GM21526 (cell line): ENCODE data around the gene TCEANC2.

ENCODE experiments used
- ATAC-seq: cut with Tn5 transposase; IDR thresholded peaks from one replicate; pipeline ENCODE4 v1.9.1; 2021; ENCODE audit warnings: moderate library complexity; ENCODE audit not compliant: unreplicated experiment, low FRiP score

The TCEANC2 gene

GRCh38 chr1:54129858-54130257, 76.5 kb downstream of the TCEANC2 start:
- ATAC-seq: no peak

DNA sequence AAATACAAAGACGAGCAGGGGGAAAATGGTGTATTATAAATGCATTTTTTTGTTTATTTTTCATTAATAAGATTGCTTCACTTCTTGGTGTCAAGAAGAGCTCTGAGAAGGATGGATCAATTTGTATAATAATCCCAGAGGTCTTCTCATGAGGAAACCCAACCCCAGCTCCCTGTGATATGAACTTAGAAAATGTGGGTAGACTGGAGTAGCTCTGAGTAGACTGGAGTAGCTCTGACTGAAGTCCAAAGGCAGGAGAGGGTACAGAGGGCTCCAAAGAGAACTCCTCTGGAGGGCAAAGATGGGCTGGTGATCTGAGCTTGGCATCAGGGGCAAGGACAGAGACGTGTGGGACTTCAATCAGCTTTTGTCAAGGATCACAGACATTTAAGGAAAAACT, 78.0 kb downstream of the TCEANC2 start:
- no peak for ATAC-seq

DNA sequence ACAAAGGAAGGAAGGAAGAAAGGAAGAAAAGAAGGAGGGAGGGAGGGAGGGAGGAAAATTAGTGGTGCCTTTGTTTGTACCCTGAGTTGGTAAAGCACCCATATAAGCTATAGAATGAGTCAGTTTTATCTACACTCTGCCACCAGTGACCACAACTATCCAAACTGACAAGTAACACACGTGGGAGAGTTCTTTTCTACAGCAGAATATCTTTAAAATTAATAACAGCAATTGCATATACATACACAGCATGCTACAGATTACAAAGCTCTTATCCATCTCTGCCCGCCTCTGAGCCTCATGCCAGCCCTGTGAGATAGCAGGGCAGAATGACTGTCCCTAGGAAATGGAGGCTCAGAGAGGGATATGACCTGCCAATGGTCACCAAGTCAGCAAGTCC, 79.1 kb downstream of the TCEANC2 start:
- no peak for ATAC-seq

GRCh38 chr1:54134295-54134694, 80.9 kb downstream of the TCEANC2 start:
- ATAC-seq: no peak

DNA sequence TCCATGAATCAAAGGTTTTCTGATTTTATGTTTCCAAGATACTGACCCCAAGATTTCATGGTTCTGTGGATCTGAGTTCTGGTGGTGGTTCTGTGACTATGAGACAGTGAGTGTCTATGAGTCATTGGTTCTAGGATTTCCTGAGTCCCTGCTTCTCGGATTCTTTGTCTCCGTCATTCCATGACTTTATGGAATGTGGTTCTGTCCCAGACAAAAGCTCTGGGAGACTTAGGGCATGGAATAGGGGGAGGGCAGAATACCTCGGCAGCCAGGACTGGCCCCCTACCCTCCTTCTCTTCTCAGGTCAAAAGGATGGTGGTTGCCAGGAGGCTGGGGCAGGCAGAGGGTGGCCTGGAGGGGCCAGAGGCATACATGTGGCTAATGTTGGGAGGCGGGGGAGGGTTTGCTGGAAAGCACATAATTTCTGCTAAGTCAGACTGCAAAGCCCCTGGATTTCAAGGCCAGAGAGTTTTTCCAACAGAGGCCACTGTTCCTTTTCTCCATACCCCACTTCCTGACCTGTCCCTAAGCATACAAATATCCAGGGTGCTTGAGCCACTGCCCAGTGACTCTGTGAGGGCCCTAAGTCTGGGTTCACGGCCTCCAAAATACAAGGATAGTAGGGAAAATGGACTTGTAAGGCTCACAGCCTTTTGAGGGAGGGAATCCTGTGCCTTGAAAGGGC, 82.2 kb downstream of the TCEANC2 start:
- ATAC-seq: no peak

DNA sequence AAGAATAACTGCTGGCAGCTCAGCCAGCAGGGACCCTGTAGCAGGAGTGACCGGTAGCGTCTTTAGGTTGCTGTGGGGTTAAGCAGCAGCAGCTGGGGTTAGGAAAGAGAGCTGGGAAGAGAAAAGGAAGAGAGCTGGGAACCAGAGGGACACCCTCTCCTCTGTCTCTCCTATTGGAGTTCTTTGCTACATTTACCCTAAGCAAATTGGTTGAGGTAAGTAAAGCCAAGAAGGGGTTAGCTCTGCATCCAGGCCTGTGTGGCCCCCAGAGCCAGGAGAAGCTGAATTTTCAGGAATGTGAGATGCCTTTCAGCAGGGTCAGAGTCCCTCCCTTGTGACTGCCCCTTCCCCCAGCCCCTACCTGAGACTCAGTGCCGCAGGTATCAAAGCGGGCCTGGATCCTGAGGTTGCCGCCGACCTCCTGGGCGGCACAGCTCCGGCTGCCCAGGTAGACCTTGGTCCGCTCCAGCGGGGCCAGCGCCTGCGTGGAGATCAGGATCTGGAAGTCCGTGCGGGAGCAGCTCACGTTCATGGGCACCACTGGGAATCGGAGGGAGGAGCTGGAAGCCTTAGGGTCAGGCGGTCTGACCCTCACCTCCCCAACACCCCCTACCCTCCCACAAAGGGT, 83.0 kb downstream of the TCEANC2 start:
- ATAC-seq: no peak

DNA sequence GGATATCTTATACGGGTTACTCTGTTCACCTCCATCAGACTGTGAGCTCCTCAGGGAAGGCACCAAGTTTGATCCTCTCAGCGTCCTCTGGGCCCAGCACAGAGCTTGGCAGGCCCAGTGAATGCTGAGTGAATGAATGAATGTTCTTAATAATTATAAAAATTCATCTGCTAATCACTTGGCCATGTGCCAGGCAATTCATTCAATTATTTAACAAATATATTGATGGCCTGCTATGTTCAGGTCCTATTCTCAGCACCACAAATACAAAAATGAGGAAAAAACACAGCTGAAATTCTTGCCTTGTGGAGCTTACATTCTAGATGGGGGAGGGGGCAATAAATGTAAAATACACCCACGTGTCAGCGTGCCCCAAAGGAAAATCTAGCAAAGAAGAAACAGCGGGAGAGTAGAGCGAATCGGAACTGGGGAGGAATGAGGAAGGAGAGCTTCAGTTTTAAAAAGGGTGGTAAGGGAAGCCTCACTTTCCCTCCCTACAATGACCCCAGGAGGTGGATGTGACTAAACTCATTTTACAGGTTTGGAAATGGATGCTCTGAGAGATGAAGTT, 83.6 kb downstream of the TCEANC2 start:
- ATAC-seq: no peak

- no peak for ATAC-seq
Measured at GRCh38 chr1:54137534-54138061, 84.2 kb downstream of the TCEANC2 start.

- ATAC-seq: no peak
Measured at GRCh38 chr1:54138994-54139393, 85.6 kb downstream of the TCEANC2 start.

- no peak for ATAC-seq
Measured at GRCh38 chr1:54139711-54140110, 86.3 kb downstream of the TCEANC2 start.

DNA sequence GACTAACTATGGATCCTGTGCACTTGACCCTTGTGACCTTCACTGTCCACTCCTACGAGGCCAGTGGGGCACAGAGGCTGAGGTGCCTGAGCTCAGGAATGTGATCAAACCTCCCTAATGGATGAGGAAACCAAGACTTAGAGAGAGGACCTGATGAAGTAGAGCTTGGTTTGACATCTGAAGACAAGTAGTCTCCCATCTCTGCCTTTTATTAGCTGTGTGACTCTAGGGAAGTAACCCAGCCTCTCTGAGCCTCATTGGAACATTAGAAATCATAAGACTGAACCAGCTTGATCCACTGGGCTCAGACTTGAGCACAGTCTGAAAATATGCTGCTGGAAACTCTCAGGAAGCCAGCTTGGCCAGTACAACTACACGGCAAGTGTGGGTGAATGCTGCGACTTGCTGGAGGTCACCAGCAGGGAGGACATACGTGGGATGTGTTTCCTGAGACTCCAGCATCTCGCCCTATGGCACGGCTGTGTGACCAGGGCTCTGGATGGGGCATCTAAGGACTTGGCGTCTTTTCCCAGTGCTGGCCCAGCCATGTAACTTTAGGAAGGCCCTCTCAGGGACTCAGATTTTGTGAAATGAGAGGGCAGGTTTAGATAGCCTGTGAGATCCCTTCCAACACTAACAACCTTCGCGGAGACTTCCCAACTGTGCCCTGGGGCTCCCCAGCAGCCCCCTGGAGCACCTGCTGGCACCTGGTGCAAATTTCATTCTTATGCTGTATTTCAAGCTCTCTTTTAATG, 88.9 kb downstream of the TCEANC2 start:
- no peak for ATAC-seq

DNA sequence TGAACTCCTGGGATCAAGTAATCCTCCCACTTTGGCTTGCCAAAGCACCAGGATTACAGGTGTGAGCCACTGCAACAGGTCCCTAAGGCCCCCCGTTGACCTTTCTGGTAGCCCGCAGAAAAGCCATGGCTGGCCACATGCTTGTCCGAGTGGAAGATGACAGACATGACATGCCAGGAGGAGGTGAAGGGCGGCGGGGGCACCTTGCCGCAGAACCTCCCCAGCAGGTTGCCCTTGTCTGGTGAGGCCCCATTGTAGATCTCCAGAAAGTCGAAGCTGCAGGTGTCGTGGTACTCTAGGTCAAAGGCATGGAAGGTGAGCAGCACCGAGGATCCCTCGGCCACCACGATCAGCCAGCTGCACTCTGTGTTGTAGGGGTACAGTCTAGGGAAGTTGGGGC, 91.0 kb downstream of the TCEANC2 start:
- no peak for ATAC-seq

DNA sequence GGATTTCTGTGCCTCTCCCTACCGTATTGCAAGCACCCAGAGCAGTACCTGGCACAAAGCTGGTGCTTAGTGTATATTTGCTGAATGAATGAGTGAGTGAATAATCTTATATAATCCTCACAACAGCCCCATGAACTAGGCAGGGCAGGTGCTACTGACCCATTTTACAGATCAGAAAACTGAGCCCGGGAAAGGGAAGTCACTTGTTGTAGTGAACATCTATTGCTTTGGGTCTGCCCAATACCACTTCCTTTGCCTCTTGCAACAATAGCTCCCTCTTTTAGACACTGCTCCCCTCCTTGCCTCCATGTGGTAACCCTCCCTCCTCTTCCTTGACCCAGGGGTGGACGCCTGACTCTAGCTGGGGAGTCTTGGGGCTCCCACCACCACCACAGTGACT, 96.3 kb downstream of the TCEANC2 start:
- ATAC-seq: no peak

DNA sequence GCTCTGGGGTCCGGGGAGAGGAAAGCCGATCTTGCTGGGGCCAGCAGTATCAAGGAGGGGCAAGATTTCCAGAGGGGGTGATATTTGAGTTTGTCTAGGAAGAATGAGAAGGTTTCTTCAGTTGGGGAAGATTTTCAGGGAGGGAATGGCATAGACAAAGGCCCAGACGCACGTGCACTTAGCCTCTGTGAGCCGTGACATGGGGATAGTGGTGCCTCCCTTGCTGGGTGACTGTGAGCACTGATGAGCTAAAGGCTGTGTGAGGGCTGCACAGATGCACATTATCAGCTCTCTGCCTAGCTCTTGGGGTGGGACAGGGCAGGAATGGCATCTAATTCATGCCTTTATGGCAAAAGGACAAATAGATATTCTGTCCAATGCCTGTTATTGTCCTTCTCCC, 97.6 kb downstream of the TCEANC2 start:
- no peak for ATAC-seq

DNA sequence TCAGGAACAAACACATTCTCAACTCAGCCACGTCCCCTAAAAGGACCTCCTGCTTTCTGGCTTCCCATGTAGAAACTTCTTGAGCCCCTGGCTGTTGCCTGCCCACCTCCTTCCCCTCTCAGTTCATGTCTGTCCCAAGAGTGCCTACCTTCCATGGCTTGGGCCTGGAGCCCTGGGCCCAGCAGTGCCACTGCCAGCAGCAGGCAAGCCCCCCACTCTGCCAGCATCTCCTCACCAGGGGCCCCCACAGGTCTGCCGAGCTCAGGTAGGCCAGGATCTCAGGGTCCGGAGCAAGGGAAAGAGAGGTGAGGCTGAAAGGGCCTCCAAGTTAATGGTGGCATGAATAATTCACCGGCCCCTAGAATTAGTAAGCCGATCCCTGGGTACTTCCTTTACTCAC, 99.3 kb downstream of the TCEANC2 start, which contains the start of gene CDCP2:
Gene CDCP2 (minus strand): TSS at position 305 of the 400 bp plus-strand sequence. CDS start 78 bp downstream, at position 227.
- ATAC-seq: no peak

DNA sequence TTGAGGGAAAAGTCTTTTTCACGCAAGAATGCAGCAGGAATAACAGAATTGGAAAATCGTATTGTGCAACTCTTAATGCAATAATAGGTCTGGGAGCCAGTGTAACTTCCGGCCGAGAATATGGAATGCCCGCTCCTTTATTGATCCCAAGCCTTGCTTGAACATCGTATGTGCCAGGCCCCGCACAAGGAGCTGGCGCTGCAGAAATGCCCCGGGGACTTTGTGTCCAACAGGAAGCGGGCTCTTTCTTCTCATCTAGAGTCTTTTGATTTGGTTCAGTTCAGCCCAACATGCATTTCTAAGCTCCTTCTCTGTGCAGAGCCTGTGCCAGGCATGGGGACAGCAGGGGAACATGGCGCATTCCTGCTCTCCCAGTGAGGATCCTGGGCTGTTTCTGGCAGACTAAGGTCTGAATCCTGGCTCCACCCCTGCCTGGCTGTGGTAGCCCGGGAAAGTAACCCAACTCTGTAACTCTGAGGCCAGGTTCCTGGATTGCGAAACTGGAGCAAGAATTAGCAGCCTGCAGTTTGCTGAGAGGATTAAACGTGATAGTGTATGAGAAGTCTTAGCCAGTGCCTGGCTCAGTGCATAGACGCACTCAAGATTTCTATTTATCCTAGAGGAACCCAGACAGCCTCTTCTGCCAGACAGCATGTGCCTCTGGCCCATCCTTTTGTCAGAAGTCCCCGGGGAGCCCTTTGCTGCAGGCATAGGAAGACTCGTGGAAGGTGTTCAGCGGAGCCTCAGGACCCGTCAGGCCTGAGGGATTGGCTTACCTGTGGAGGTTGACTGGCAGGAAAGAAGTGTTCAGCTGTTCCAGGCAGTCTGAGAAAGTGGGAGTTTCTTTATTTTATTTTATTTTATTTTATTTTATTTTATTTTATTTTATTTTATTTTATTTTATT, 100.4 kb downstream of the TCEANC2 start:
- ATAC-seq: no peak
